IPS-15b (cell line): Measurements from ENCODE around the gene AIRE.
A peak's percentile ranks its signal among the peaks of the same experiment; 100 is the strongest.
"Not testable (repeated sequence)": the region's sequence is repeated elsewhere in the genome, so short reads cannot be mapped to it uniquely, and the experiment has no call there.

Experiments used
- H3K27me3 ChIP-seq: one replicate; pipeline ENCODE4 v1.6.1; 2013; ENCODE audit warnings: low read length; ENCODE audit not compliant: control insufficient read depth, insufficient read depth
- H3K36me3 ChIP-seq: one replicate; pipeline ENCODE4 v1.6.1; 2013; ENCODE audit warnings: low read length; ENCODE audit not compliant: control insufficient read depth, insufficient read depth
- H3K4me1 ChIP-seq: one replicate; pipeline ENCODE4 v1.6.1; 2013; ENCODE audit warnings: mild to moderate bottlenecking, low read length; ENCODE audit not compliant: control insufficient read depth, insufficient read depth
- H3K4me3 ChIP-seq: one replicate; pipeline ENCODE4 v1.5.1; 2013; ENCODE audit warnings: low read depth, low read length
- H3K9ac ChIP-seq: one replicate; pipeline ENCODE4 v1.6.1; 2013; ENCODE audit warnings: low read depth, mild to moderate bottlenecking, low read length
- H3K9me3 ChIP-seq: one replicate; pipeline ENCODE4 v1.6.1; 2013; ENCODE audit warnings: mild to moderate bottlenecking, low read length; ENCODE audit not compliant: control insufficient read depth, insufficient read depth

Gene AIRE

GRCh38 chr21:44302573-44303401, 17.1 kb downstream of the AIRE start:
- H3K4me1 ChIP-seq, H3K27me3 ChIP-seq, H3K9ac ChIP-seq, H3K9me3 ChIP-seq, H3K36me3 ChIP-seq, H3K4me3 ChIP-seq: not testable (repeated sequence)

GRCh38 chr21:44303490-44303981, 17.9 kb downstream of the AIRE start:
- peaks cover 7% of the 10 kb centered on the region for H3K4me1 ChIP-seq
- H3K4me3 ChIP-seq = no peak overlapping the region
- H3K9ac ChIP-seq = peak overlapping the region; percentile 65
- H3K9me3 ChIP-seq = no peaks in the 10 kb centered on the region
- H3K36me3 ChIP-seq = peaks cover 9% of the 10 kb centered on the region
- no peaks in the 10 kb centered on the region for H3K27me3 ChIP-seq

GRCh38 chr21:44304011-44304616, 18.4 kb downstream of the AIRE start:
- no peaks in the 10 kb centered on the region for H3K27me3 ChIP-seq
- H3K9me3 ChIP-seq = no peaks in the 10 kb centered on the region
- H3K9ac ChIP-seq = peak overlapping the region; percentile 65
- no peak overlapping the region for H3K4me3 ChIP-seq
- H3K36me3 ChIP-seq = peaks cover 9% of the 10 kb centered on the region
- peaks cover 6% of the 10 kb centered on the region for H3K4me1 ChIP-seq

GRCh38 chr21:44304877-44305293, 19.2 kb downstream of the AIRE start:
- H3K27me3 ChIP-seq = no peaks in the 10 kb centered on the region
- H3K4me1 ChIP-seq = peaks cover 3% of the 10 kb centered on the region
- no peak overlapping the region for H3K9ac ChIP-seq
- no peaks in the 10 kb centered on the region for H3K9me3 ChIP-seq
- no peak overlapping the region for H3K4me3 ChIP-seq
- H3K36me3 ChIP-seq = peaks cover 10% of the 10 kb centered on the region

GRCh38 chr21:44305691-44306090, 20.0 kb downstream of the AIRE start:
- Histone ChIP-seq H3K4me3 (no peak overlapping the region), H3K9ac (no peak overlapping the region), H3K9me3 (no peaks in the 10 kb centered on the region), H3K36me3 (peaks cover 17% of the 10 kb centered on the region), H3K27me3 (no peaks in the 10 kb centered on the region), H3K4me1 (peaks cover 3% of the 10 kb centered on the region)

GRCh38 chr21:44306936-44307704, 21.4 kb downstream of the AIRE start:
- Histone ChIP-seq H3K36me3 (peaks cover 29% of the 10 kb centered on the region), H3K27me3 (no peaks in the 10 kb centered on the region), H3K9ac (no peak overlapping the region), H3K4me1 (no peaks in the 10 kb centered on the region), H3K9me3 (no peaks in the 10 kb centered on the region), H3K4me3 (no peak overlapping the region)

- Histone ChIP-seq H3K4me3 (no peak overlapping the region), H3K9ac (no peak overlapping the region), H3K36me3 (peaks cover 58% of the 10 kb centered on the region), H3K27me3 (no peaks in the 10 kb centered on the region), H3K9me3 (no peaks in the 10 kb centered on the region), H3K4me1 (no peaks in the 10 kb centered on the region)
Observed at GRCh38 chr21:44310628-44311507, 25.2 kb downstream of the AIRE start.

DNA sequence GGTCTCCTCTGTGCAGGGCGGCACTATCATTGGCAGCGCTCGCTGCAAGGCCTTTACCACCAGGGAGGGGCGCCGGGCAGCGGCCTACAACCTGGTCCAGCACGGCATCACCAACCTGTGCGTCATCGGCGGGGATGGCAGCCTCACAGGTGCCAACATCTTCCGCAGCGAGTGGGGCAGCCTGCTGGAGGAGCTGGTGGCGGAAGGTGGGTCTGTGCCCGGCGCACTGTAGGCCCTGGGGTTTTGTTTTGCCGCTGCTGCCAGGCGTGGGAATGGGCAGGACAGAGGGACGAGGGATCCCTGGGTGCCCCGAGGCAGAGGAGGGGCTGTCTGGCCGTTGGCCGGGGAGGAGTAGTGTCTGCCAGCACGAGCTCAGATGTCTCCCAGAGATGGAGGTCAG, 26.4 kb downstream of the AIRE start:
- Histone ChIP-seq H3K9me3 (no peaks in the 10 kb centered on the region), H3K27me3 (no peaks in the 10 kb centered on the region), H3K4me3 (no peak overlapping the region), H3K9ac (no peak overlapping the region), H3K36me3 (peaks cover 59% of the 10 kb centered on the region), H3K4me1 (no peaks in the 10 kb centered on the region)

DNA sequence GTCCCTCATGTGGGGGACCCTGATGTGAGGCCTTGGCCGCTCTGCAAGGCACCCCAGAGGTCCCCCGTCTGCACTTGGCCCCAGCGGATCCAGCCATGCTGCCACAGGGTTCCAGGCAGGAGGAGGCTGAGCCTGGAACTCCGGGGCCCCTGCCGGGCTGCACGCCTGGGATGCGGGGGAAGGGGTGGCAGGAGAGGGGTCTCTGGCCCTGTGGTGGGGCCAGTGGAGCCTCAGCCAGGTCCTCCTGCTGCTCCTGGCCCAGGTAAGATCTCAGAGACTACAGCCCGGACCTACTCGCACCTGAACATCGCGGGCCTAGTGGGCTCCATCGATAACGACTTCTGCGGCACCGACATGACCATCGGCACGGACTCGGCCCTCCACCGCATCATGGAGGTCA, 27.0 kb downstream of the AIRE start:
- Histone ChIP-seq H3K27me3 (no peaks in the 10 kb centered on the region), H3K36me3 (peaks cover 64% of the 10 kb centered on the region), H3K9ac (no peak overlapping the region), H3K4me3 (no peak overlapping the region), H3K9me3 (no peaks in the 10 kb centered on the region), H3K4me1 (no peaks in the 10 kb centered on the region)

GRCh38 chr21:44313451-44313850, 27.8 kb downstream of the AIRE start:
- H3K27me3 ChIP-seq = no peaks in the 10 kb centered on the region
- H3K9ac ChIP-seq = no peak overlapping the region
- no peak overlapping the region for H3K4me3 ChIP-seq
- H3K4me1 ChIP-seq = no peaks in the 10 kb centered on the region
- H3K36me3 ChIP-seq = peaks cover 66% of the 10 kb centered on the region
- H3K9me3 ChIP-seq = no peaks in the 10 kb centered on the region

DNA sequence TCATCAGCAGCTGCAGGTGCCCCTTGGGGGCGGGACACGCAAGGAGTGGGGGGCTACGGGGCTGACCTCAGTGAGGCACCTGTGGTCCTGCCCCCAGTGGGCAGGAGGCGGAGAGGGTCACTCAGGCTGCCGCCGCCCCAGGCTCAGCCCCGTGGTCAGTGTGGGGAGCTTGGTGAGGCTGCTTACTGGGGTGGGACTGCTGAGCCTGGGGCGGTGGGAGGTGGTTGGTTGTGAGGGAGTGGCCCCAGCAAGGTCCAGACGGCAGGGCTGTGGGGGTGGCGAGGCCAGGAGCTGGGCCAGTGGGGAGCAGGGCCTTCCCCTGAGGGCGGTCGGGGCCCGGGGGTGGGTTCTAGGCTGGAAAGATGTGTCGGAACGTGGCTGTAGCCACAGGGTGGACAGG, 28.5 kb downstream of the AIRE start:
- no peak overlapping the region for H3K4me3 ChIP-seq
- H3K27me3 ChIP-seq = no peaks in the 10 kb centered on the region
- H3K36me3 ChIP-seq = peaks cover 66% of the 10 kb centered on the region
- H3K4me1 ChIP-seq = no peaks in the 10 kb centered on the region
- H3K9ac ChIP-seq = no peak overlapping the region
- H3K9me3 ChIP-seq = no peaks in the 10 kb centered on the region
